Activated CD4-positive, CD25-positive, alpha-beta regulatory T cell (primary cell): ENCODE measurements around the gene ONECUT1.

Experiments used
- DNase-seq, 4 experiments: peaks; one replicate each; lab custom pipeline; 2025; lab: John Stamatoyannopoulos, UW

The ONECUT1 gene

DNA sequence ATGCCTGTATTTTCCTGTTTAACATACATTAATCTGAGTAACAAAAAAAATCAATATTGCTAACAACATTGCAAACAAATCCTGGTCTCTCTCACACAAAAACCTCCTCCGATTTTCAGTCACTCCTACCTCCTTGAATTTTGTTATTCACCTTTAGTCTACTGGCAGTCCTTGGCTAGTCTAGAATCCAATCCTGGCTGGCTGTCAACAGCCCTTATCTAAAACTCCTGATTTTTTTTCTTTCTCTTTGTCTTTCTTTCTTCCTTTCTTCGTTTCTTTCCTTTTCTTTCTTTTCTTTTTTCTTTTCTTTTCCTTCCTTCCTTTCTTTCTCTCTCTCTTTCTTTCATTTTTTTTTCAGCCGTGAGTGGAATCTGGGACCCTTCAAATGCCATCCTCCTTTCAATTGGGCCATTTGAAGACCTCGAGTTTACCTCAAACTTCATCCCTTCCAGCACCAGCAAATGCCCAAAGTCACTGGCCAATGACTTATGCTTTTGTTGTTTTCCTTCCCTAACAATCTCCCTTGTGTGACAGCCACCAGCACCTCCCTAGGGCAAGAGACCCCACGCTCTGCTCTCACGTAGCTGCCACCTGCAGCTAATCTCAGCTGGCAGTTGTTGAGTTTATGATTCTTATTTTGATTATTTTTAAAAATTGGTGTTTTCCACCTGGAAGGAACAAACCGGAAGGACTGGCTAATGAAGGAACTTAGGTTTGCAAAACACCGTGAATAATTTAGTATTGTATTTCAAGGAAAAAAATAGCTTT, 6.8 kb upstream of the ONECUT1 start:
- DNase-seq = no peak

- DNase-seq = no peak
Observed at GRCh38 chr15:52796228-52796521, 6.0 kb upstream of the ONECUT1 start.

DNA sequence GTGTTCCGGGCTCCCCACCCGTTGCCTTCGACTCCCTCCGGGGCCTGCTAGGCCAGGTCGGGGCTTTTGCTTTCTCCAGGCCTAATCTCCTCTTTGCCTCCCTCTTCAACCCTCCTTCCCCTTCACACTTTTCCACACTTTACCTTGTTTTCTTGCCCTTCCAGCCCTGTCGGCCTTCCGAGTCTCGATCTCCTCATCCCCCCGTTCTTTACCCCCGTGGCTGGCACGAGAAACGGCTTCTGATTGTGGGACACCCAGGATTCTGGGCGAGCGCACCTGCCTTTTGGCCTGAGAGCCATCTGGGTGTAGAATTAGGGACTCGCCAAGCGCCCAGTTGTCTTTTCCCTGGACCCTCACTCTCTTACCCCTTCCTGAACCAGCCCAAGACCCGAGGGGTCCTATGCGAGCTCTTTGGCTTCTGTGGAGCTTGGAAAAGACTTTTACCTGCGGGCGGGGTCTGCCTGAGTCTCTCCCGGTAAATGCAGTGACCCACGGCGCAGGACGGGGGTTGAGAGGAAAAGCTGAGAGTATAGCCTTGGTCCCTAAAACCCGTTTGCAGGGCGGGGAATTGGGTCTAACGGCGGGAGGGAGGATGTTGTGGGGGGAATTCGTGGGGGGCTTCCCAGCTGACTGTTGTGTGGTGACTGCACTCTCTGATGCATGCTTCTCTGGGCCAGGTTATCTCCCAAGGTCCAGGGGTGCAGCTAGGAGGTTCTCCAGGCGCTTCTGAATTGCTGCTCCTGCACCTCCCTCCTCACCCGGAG, 5.5 kb upstream of the ONECUT1 start:
- no peak for DNase-seq

GRCh38 chr15:52794665-52795463, 4.7 kb upstream of the ONECUT1 start:
- DNase-seq = no peak

GRCh38 chr15:52791776-52792175, 1.6 kb upstream of the ONECUT1 start:
- DNase-seq = no peak

- DNase-seq = no peak
Observed at GRCh38 chr15:52790941-52791751, 1.0 kb upstream of the ONECUT1 start.

GRCh38 chr15:52789601-52790168, 451 bp downstream of the ONECUT1 start:
- DNase-seq = no peak

DNA sequence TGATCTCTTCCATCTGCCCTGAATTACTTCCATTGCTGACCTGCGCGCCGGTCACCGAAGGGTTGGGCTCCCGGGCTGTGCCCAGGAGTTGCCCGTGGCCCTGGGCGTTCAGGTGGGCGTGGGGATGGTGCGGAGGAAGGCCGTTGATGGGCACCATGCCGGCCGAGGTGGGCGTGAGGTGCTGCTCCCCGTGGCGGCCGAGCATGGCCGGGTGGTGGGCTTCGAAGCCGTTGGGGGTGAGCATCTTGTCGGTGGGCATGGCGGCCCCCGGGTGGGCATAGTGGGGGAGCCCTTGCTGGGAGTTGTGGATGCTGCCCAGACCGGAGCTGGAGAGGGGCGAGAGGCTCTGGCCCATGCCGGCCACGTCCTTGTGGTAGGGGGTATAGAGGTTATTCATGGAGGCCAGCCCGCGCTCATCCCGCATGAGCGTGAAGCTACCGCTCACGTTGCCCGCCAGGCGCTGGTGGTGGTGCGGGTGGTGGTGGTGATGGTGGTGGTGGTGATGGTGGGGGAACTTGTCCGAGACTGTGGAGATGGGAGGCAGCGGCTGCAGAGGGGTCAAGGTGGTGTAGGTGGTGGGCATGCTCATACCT, 1.0 kb downstream of the ONECUT1 start:
- DNase-seq = no peak

GRCh38 chr15:52788099-52788986, 1.8 kb downstream of the ONECUT1 start:
- no peak for DNase-seq

DNA sequence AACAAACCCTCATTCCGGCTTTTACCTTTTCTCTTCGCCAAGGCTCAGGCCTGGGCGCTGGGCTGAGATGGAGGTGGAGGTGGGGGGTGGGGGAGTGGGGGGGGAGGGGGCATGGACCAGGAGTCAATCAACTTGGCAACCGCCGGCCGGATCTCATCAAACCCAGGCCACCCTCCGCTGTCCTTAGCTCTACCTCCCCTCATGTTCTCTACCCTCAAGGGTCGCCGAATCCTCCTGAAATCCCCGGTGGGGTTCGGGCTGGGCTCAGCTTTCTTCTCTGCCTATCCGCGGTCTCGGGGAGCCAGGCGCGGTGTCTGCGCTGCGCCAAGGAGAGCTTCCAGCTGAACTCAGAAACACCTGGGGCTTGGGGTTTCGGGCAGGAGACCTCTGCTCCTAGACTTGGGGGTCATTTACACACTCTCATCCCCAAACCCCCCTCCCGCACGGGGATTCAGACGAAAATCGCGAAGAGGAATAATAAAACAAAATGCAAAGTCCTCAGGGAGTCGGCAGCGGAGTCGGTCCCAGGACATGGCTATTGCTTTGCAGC, 2.5 kb downstream of the ONECUT1 start:
- DNase-seq = no peak

- no peak for DNase-seq
Observed at GRCh38 chr15:52787123-52787503, 3.0 kb downstream of the ONECUT1 start.

GRCh38 chr15:52786436-52787122, 3.6 kb downstream of the ONECUT1 start:
- DNase-seq = no peak

- DNase-seq = no peak
Observed at GRCh38 chr15:52785672-52786406, 4.3 kb downstream of the ONECUT1 start.

GRCh38 chr15:52784799-52785671, 5.1 kb downstream of the ONECUT1 start:
- no peak for DNase-seq

DNA sequence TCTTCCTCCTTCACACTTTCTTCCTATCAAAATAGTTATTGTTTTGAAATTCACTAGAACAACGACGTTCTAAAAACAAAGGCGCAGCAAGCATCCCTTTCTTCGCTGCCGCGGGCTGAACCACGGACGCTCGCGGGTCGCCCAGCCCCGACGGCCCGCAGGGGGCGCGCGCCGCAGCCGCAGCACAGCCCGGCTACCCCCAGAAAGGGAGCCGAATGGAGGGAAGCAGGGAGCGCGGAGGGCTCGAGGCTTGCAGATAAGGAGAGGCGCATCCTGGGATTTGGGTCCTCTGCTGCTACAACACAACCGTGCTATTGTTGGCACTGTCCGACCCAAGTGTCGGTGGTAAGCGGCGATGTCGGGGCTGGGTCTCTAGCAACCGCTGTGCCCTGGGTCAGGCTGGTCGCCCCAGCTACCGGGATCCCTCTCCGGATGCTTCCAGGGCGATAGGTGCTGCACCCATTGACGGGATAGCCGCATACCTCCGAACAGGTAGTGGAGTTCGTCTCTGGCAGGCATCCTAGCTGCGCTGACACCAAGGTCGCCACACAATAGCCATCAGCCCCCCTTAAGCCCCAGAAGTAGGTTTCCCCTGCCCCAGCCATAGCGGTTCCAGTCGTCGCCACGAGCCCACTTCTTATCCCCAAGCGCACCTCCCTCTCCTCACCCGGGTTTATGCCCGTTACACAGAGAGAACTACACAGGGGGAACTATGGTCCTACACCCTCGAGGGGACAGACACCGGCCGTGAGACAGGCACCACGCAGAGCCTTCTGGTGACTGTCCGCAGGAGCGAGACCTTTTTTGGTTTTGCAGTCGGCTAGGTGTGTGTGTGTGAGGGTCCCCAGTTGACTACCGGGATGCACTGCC, 6.0 kb downstream of the ONECUT1 start:
- no peak for DNase-seq

- DNase-seq = no peak
Observed at GRCh38 chr15:52783191-52783829, 6.8 kb downstream of the ONECUT1 start.
